KG1 (cell line): ENCODE results near the gene CLEC10A.
"Not testable (repeated sequence)": the region's sequence is repeated elsewhere in the genome, so short reads cannot be mapped to it uniquely, and the experiment has no call there.

Source experiments
- DNase-seq: peaks from one replicate; lab custom pipeline; 2025; lab: John Stamatoyannopoulos, UW

Gene CLEC10A

GRCh38 chr17:7079581-7080455 lies at the start of gene CLEC10A:
TSS of gene CLEC10A (minus strand) at chr17:7080251. CDS start at chr17:7078812, 1,439 bp downstream.
- no peak for DNase-seq

GRCh38 chr17:7129311-7129710 lies 49.3 kb upstream of the CLEC10A start:
- DNase-seq, result no peak

GRCh38 chr17:7128160-7128559 lies 48.1 kb upstream of the CLEC10A start:
- no peak for DNase-seq

GRCh38 chr17:7127501-7127900 lies 47.5 kb upstream of the CLEC10A start:
- not testable (repeated sequence) for DNase-seq

GRCh38 chr17:7126386-7126785 lies 46.3 kb upstream of the CLEC10A start:
- DNase-seq, result not testable (repeated sequence)

- no peak for DNase-seq
Measured at GRCh38 chr17:7124923-7125322, 44.9 kb upstream of the CLEC10A start.

- DNase-seq, result no peak
Measured at GRCh38 chr17:7123844-7124243, 43.8 kb upstream of the CLEC10A start.

GRCh38 chr17:7122381-7122780 lies 42.3 kb upstream of the CLEC10A start:
- no peak for DNase-seq

GRCh38 chr17:7120635-7121034 lies 40.6 kb upstream of the CLEC10A start:
- DNase-seq, result not testable (repeated sequence)

- no peak for DNase-seq
Measured at GRCh38 chr17:7120123-7120522, 40.1 kb upstream of the CLEC10A start.

- DNase-seq, result no peak
Measured at GRCh38 chr17:7119314-7119713, 39.3 kb upstream of the CLEC10A start.

GRCh38 chr17:7114875-7115614 lies 35.0 kb upstream of the CLEC10A start:
- DNase-seq, result no peak

GRCh38 chr17:7114241-7114874 lies 34.3 kb upstream of the CLEC10A start, which contains the start of gene ASGR2:
TSS of gene ASGR2 (minus strand) at chr17:7114822. CDS start at chr17:7114240, 582 bp downstream.
- DNase-seq, result no peak

- no peak for DNase-seq
Measured at GRCh38 chr17:7113273-7114071, 33.4 kb upstream of the CLEC10A start.

GRCh38 chr17:7112510-7113108 lies 32.6 kb upstream of the CLEC10A start:
- no peak for DNase-seq

GRCh38 chr17:7111784-7112509 lies 31.9 kb upstream of the CLEC10A start:
- DNase-seq, result no peak

- DNase-seq, result no peak
Measured at GRCh38 chr17:7110617-7111306, 30.7 kb upstream of the CLEC10A start.

GRCh38 chr17:7109461-7110322 lies 29.6 kb upstream of the CLEC10A start:
- no peak for DNase-seq

GRCh38 chr17:7108981-7109380 lies 28.9 kb upstream of the CLEC10A start:
- no peak for DNase-seq
